GM18499 (cell line): ENCODE measurements around the gene CDK16.

ENCODE experiments used
- ATAC-seq: cut with Tn5 transposase; IDR thresholded peaks from one replicate; pipeline ENCODE4 v1.9.1; 2021; ENCODE audit warnings: moderate number of reproducible peaks; ENCODE audit not compliant: insufficient read depth, unreplicated experiment

Gene CDK16

GRCh38 chrX:47202877-47203276, 15.6 kb upstream of the CDK16 start:
- no peak for ATAC-seq

- no peak for ATAC-seq
Observed at GRCh38 chrX:47204970-47205369, 13.5 kb upstream of the CDK16 start.

- no peak for ATAC-seq
Observed at GRCh38 chrX:47206316-47206715, 12.2 kb upstream of the CDK16 start.

- ATAC-seq, result no peak
Observed at GRCh38 chrX:47208108-47208507, 10.4 kb upstream of the CDK16 start.

GRCh38 chrX:47209508-47210238, 8.8 kb upstream of the CDK16 start:
- ATAC-seq, result no peak

GRCh38 chrX:47210661-47211425, 7.6 kb upstream of the CDK16 start:
- ATAC-seq, result no peak

- no peak for ATAC-seq
Observed at GRCh38 chrX:47212381-47213293, 5.8 kb upstream of the CDK16 start.

- ATAC-seq, result no peak
Observed at GRCh38 chrX:47214435-47215077, 3.9 kb upstream of the CDK16 start.

- no peak for ATAC-seq
Observed at GRCh38 chrX:47215291-47215900, 3.1 kb upstream of the CDK16 start.

GRCh38 chrX:47216393-47216925, 2.0 kb upstream of the CDK16 start:
- no peak for ATAC-seq

- no peak for ATAC-seq
Observed at GRCh38 chrX:47217121-47217851, 1.2 kb upstream of the CDK16 start.

GRCh38 chrX:47217852-47218279, 615 bp upstream of the CDK16 start:
- ATAC-seq, result peak; percentile 88

- no peak for ATAC-seq
Observed at GRCh38 chrX:47218920-47219815, 687 bp downstream of the CDK16 start.

GRCh38 chrX:47221756-47222155, 3.3 kb downstream of the CDK16 start:
- ATAC-seq, result no peak

- no peak for ATAC-seq
Observed at GRCh38 chrX:47222751-47223350, 4.4 kb downstream of the CDK16 start.

GRCh38 chrX:47223476-47224250, 5.2 kb downstream of the CDK16 start:
- ATAC-seq, result no peak
